Lower lobe of right lung (tissue), 2 donors: ENCODE data around the gene BTNL3. TPM values are rescaled to one million over a fixed set of nuclear protein-coding genes. Genes with fewer than 3 reads are reported as not detected.

Experiments used
- ATAC-seq, 2 donors: fragments of 200-7000 bp; cut with Tn5 transposase; one replicate each; pipeline ENCODE4 v1.9.1; 2020 to 2022; ENCODE audit warnings: mild to moderate bottlenecking in 2 of 2, moderate library complexity in 2 of 2
- DNase-seq: peaks from one replicate; pipeline ENCODE4 v3.0.0-alpha.2; 2020
- H3K27ac ChIP-seq: fragments of 200-600 bp; one replicate; pipeline ENCODE4 v1.8.0; 2022
- H3K27me3 ChIP-seq: fragments of 200-600 bp; one replicate; pipeline ENCODE4 v1.8.0; 2022; ENCODE audit warnings: low read depth
- H3K36me3 ChIP-seq: fragments of 200-600 bp; one replicate; pipeline ENCODE4 v1.8.0; 2022; ENCODE audit warnings: mild to moderate bottlenecking
- H3K4me1 ChIP-seq: fragments of 200-600 bp; one replicate; pipeline ENCODE4 v1.8.0; 2022
- H3K4me3 ChIP-seq: fragments of 200-600 bp; one replicate; pipeline ENCODE4 v1.8.0; 2022; ENCODE audit warnings: mild to moderate bottlenecking
- H3K9me3 ChIP-seq: fragments of 200-600 bp; one replicate; pipeline ENCODE4 v1.8.0; 2022
- intact Hi-C: fragments of 100-400 bp; cut with DNase I; formaldehyde crosslinking; loops from one replicate; pipeline ENCODE4 v1.11.0; 2022
- total RNA-seq: library from RNA; stranded (reverse); fragmentation: NEBNext Ultra II Directional; extraction: Animal tissue kit (Norgen Biotek cat#: 25700); gene quantifications from one replicate; pipeline ENCODE4 v1.2.1, GENCODE V29; 2021
- TF ChIP-seq, protein P1 (sequence below): fragments of 200-600 bp; IDR thresholded peaks from one replicate; pipeline ENCODE4 v1.8.0; 2022; ENCODE audit warnings: antibody characterized with exemption, mild to moderate bottlenecking
- donor health status: DM: no; HTN: yes; CAD: no; lungs with severe emphysema.

BTNL3 gene
- total RNA-seq, 1 donor from 2014 or later: not detected

DNA sequence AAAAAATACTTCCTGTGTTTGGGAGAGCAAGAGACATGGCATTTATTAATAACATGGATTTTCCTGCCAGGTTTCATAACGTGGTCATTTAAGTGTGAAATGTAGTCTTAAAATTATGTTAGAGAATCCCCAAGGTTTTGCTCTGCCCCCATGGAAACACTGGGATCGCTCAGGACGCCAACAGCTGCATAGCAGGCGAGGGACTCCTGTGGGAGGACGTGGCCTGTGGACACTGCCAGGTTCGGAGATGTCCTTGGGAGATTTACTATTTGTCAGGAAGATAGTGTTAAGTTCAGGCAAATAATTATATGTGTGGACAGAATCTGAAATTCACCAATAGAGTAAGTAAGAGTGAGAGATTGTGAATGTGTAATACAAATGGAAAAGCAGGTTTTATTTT, 52.4 kb downstream of the BTNL3 start:
- DNase-seq (no peak), ATAC-seq (no peak)
- no peaks in the 10 kb centered on the region for H3K36me3 ChIP-seq
- H3K27me3 ChIP-seq: peaks cover 14% of the 10 kb centered on the region
- intact Hi-C loops: no loop called here
- H3K9me3 ChIP-seq: no peaks in the 10 kb centered on the region
- peaks cover 5% of the 10 kb centered on the region for H3K4me1 ChIP-seq
- TF ChIP-seq, protein P1, sequence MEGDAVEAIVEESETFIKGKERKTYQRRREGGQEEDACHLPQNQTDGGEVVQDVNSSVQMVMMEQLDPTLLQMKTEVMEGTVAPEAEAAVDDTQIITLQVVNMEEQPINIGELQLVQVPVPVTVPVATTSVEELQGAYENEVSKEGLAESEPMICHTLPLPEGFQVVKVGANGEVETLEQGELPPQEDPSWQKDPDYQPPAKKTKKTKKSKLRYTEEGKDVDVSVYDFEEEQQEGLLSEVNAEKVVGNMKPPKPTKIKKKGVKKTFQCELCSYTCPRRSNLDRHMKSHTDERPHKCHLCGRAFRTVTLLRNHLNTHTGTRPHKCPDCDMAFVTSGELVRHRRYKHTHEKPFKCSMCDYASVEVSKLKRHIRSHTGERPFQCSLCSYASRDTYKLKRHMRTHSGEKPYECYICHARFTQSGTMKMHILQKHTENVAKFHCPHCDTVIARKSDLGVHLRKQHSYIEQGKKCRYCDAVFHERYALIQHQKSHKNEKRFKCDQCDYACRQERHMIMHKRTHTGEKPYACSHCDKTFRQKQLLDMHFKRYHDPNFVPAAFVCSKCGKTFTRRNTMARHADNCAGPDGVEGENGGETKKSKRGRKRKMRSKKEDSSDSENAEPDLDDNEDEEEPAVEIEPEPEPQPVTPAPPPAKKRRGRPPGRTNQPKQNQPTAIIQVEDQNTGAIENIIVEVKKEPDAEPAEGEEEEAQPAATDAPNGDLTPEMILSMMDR: no peak
- H3K27ac ChIP-seq: peak overlapping the region; percentile 81
- peak overlapping the region; percentile 47 for H3K4me3 ChIP-seq

DNA sequence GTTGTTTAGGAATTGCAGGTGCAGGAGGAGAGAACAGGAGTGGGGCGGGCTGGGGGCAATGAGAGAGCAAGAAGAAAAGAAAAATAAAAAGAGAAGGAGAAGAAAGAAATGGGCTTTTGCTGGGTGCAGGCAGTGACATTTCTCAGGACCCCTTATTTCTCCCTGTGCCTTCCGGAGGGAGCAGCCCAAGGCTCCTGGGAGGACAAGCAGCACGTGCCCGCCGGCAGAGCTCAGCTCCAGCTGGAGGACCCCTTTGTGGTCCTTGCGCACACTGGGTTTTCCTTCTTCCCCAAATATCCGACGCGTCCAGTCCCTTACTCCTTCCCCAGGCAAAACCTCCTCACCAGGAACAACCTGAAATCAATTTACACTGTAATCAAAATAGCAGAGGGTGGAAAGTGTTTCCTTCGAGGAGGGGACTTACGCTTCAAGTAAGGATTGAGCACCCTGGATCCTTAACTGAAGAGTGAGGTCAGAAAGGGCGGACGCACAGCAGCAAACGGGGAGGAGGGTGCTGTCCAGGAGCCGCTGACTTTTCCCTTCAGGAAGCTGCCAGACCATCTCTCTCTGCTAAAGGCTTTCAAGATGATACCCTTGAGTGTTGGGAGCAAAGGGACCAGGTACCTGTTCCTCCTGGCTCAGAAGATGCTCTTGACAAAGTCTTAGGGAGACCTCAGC, 53.5 kb downstream of the BTNL3 start:
- Histone ChIP-seq H3K4me3 (peak overlapping the region; percentile 47), H3K27ac (peak overlapping the region; percentile 81)

DNA sequence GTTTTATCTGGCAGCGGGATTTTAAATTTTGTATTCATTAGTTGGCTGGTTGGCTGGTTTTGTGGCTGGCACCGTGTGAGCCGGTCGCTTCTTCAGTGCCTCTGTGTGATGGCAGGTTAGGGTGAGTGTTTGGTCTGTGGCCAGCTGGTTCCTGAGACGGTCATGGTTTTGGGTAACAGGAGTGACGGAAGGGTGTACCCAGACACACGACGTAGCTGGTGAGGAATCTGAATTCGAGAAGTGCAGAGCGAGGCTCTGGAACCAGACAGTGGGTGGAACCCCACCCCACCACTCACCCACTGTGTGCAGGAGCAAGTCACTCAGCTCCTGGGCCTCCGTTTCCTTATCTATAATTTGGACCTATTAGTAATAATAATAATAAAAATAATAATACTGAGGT, 54.1 kb downstream of the BTNL3 start:
- no peak for DNase-seq
- H3K4me3 ChIP-seq: peak overlapping the region; percentile 47
- intact Hi-C loops: no loop called here

More for the DNA sequence above, 53.5 kb downstream of the BTNL3 start:
- TF ChIP-seq, protein P1: no peak
- intact Hi-C loops: no loop called here
- no peaks in the 10 kb centered on the region for H3K9me3 ChIP-seq
- no peaks in the 10 kb centered on the region for H3K36me3 ChIP-seq
- peaks cover 5% of the 10 kb centered on the region for H3K4me1 ChIP-seq
- DNase-seq (no peak), ATAC-seq (no peak)
- H3K27me3 ChIP-seq: peaks cover 19% of the 10 kb centered on the region

DNA sequence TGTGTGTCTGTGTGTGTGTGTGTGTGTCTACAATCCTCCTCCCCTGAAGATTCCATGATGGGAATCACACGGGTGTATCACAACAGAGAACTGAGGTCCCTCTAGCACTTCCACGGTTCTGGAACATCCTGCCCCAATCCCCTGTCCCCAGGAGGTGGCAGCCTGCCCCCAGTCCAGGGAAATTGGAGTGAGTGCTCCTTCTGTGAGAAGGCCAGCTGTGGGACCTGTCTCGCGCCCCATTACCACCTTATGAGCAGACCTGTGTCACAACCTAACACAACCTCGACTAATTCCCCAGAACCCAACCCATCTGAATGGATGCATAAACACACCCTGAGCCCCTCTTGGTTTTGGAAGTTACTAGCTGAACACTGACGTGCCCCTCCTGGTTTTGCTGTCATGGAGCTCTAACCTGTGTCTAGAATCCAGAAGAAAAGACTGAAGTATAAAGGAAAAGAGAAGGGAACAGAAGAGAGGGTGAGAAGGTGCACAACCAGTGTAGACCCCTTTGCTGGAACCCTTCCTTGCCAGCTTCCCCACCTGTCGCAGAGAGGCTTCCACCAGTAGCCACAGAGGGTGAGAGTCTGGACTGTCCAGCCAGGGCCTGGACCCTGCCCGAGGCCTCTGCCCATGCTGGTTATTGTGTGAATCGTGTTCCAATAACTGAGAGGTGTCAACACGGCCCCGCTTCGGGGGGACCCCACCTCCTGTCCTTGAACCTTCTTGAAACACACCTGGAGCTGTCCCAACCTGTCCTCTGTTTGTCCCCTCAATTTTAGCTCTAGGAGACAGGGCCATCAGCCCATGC, 54.8 kb downstream of the BTNL3 start:
- Histone ChIP-seq H3K36me3 (no peaks in the 10 kb centered on the region), H3K27me3 (peaks cover 31% of the 10 kb centered on the region), H3K9me3 (no peaks in the 10 kb centered on the region), H3K4me3 (peak overlapping the region; percentile 47), H3K27ac (peak overlapping the region; percentile 79), H3K4me1 (peaks cover 5% of the 10 kb centered on the region)
- no peak for DNase-seq
- TF ChIP-seq, protein P1: no peak
- intact Hi-C loops: no loop called here
- peak; percentile 20 to 35 for ATAC-seq

More for the DNA sequence above, 54.1 kb downstream of the BTNL3 start:
- no peak for ATAC-seq
- H3K27ac ChIP-seq: peak overlapping the region; percentile 81
- peaks cover 5% of the 10 kb centered on the region for H3K4me1 ChIP-seq
- TF ChIP-seq, protein P1: no peak
- no peaks in the 10 kb centered on the region for H3K36me3 ChIP-seq
- peaks cover 23% of the 10 kb centered on the region for H3K27me3 ChIP-seq
- H3K9me3 ChIP-seq: no peaks in the 10 kb centered on the region

DNA sequence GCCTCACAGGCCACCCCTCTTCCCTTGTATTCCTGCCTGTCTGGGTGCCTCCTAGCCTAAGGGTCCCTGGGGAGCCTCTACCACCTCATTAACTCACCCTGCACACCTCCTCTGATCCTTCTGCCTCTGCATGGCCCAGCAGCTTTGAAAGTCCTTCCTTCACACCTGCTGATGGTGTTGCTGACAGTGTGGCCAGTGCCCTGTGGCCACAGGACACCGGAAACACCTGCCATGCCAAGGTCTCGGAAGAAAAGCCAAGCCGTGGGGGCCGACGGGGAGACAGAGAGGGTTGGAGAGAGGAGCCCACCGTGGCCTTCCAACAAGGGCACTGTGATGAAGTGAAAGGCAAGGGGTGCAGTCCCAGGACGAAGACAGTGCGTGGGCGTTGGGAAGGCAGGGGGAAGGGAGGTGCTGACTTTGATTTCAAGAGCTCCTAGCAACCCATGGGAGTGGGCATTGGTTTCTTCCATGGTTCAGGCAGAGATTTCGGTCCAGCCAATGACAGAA, 55.5 kb downstream of the BTNL3 start:
- intact Hi-C loops: no loop called here

More for the DNA sequence above, 55.5 kb downstream of the BTNL3 start:
- no peak for DNase-seq
- H3K9me3 ChIP-seq: no peaks in the 10 kb centered on the region
- peaks cover 5% of the 10 kb centered on the region for H3K4me1 ChIP-seq
- H3K36me3 ChIP-seq: no peaks in the 10 kb centered on the region
- peaks cover 34% of the 10 kb centered on the region for H3K27me3 ChIP-seq
- ATAC-seq: no peak
- peak overlapping the region; percentile 47 for H3K4me3 ChIP-seq
- H3K27ac ChIP-seq: peak overlapping the region; percentile 79
- TF ChIP-seq, protein P1: no peak
